Mononuclear cell (primary cell): ENCODE measurements around the gene CXCR6. TPM values are rescaled to one million over a fixed set of nuclear protein-coding genes. Genes with fewer than 3 reads are reported as not detected.

Source experiments
- H3K27me3 ChIP-seq: 2 replicates; pipeline ENCODE4 v1.6.0; 2011; ENCODE audit warnings: low read length, control low read depth; ENCODE audit not compliant: insufficient read depth
- H3K4me1 ChIP-seq: 2 replicates; pipeline ENCODE4 v1.5.1; 2011; ENCODE audit warnings: mild to moderate bottlenecking, low read length, control low read depth; ENCODE audit not compliant: insufficient read depth
- H3K4me3 ChIP-seq: 2 replicates; pipeline ENCODE4 v1.5.1; 2011; ENCODE audit warnings: mild to moderate bottlenecking, low read length, moderate library complexity
- H3K9me3 ChIP-seq: 2 replicates; pipeline ENCODE4 v1.5.1; 2011; ENCODE audit warnings: low read depth, mild to moderate bottlenecking, control low read depth, low read length
- total RNA-seq: library from RNA; depleted of rRNA; stranded (reverse); fragments of >200 nt; gene quantifications from one replicate; pipeline ENCODE4 v1.2.3, GENCODE V29; 2012

Gene CXCR6
- total RNA-seq, 1 donor, result 5.2 TPM

DNA sequence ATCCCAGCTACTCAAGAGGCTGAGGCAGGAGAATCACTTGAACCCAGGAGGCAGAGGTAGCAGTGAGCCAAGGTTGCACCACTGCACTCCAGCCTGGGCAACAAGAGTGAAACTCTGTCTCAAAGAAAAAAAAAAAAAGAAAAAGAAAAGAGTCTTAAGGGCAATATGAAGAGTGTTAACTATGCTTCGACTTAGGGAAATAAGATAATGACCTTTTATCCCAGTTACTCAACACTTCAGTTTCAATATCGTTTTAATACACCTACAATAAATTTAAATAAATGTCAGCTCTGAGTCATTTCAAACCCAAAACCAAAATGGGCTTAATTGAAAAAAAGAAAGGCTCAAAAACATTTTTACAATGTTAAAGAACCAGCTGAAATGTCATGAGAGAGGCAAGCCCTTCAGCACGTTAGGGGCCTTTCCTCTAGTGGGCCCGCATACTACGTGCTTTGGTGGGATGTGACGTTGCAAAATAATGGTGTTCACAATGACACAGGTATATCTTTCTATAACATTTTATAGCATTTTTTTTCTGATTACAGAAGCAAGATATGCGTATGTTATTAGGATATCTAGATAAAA is 37.1 kb downstream of the CXCR6 start:
- peaks cover 39% of the 10 kb centered on the region for H3K4me1 ChIP-seq
- H3K9me3 ChIP-seq, result no peaks in the 10 kb centered on the region
- H3K4me3 ChIP-seq, result no peak overlapping the region
- H3K27me3 ChIP-seq, result no peaks in the 10 kb centered on the region

DNA sequence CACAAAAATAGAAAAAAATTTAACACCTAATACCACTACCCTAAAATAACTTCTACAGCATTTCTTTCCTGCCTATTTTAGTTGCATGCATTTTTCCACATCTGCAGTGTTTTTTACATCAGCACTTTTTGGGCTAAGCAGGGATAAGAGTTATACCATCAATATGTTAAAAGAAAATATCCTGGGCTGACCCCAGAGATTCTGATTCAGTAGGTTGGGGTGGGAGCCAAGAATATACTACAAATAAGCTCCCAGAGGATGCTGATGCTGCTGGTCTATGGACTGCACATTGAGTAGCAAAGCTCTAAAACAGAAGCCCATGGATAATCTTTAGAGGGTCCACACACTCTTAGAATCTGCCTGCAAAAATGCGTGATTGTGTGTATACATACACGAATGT is 37.6 kb downstream of the CXCR6 start:
- peaks cover 34% of the 10 kb centered on the region for H3K4me1 ChIP-seq
- H3K27me3 ChIP-seq, result no peaks in the 10 kb centered on the region
- no peaks in the 10 kb centered on the region for H3K9me3 ChIP-seq
- no peak overlapping the region for H3K4me3 ChIP-seq

DNA sequence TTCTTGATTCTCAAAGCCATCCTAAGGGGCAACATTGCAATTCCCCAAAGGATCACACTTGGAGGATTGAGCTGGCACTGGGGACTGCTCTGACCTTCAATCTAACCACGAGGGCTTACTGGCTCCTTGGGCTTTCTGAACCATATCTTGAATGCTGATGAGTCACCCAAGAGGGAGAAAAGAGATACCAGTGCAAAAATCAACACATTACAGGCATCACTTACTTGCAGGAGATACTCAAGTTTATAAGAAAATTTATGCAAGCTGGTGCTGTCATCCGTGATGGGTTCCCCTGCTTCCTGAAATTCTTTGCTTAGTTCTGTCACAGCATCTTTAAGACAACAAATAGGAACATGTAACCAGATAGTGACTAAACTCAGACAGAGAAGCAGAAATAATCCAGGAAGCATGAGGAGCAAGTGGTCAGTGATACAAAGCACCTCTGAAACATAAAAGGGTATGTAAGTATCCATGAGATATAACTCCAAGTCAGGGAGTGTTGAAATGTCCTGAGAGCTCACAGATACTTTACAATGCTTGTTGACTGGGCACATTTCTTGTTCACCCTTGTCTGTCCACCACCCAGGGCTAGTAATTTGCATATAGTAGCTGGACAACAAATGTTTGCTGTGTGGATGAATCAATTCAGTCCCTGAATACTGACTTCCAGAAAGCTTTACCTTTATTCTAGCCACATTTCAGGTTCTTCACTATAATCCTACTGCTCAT is 38.2 kb downstream of the CXCR6 start:
- no peaks in the 10 kb centered on the region for H3K27me3 ChIP-seq
- H3K4me1 ChIP-seq, result peaks cover 27% of the 10 kb centered on the region
- H3K9me3 ChIP-seq, result no peaks in the 10 kb centered on the region
- H3K4me3 ChIP-seq, result no peak overlapping the region

DNA sequence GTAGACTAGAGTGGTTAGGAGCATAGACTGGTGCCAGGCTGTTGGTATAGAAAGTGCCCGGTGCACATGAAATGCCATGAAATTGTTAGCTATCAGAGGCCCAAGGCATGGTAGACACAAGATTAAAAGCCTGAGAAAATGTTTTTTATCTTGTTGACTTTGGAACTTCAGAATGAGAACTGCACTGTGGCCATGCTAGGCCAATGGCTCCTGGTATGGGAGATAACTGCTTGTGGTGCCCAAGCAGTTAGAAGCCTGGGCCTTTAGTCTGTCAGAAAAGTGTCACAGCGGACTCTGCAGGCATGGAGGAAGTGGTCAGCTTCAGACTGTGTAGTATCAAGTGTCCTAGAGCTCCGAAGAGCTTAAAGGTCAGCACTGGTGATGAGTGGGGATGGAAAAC is 40.5 kb downstream of the CXCR6 start:
- no peaks in the 10 kb centered on the region for H3K27me3 ChIP-seq
- no peak overlapping the region for H3K4me3 ChIP-seq
- no peaks in the 10 kb centered on the region for H3K9me3 ChIP-seq
- H3K4me1 ChIP-seq, result peaks cover 22% of the 10 kb centered on the region

DNA sequence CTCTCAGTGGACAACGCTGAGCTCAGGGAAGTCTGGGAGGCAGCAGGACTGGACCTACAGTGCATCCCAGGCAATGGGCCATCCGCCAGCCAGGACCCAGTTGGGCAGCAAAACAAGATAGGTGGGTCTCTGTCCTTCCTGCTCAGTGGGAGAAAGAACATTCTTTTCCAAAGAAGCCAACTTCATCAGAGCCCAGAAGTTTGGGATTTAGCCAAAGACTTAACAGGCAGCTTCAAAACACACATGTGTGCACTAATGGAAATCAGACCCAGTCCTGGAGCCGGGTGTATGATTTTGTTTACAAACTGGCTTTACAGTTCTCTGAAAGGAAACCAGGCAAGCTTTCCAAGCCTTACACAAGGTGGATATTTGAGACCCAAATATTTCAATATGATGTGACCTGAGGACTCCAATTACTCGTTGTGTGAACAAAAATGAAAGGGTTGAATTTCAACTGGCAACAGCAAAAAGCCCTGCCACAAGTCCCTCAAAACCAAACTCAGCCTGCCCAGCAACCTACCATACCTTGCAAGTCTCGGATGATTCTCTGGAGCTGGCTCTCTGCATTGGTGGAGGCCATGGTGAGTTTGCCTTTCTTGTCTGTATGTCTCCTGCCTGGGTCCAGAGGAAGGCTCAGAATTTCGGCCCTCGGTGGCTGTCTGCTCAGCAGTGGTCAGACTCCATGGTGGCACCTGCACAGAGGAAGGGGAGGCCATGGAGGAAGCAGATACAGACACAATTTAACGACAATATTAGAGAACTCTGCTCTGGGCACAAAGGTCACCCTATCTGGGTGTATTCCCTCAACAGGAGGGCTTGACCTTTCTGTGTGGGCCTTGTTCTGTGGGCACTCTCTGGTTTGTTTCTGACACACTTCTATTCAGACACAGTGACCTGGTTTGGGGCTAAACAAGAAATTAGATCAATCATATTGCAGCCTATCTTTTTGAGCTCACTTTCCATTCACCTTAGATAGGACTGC is 41.4 kb downstream of the CXCR6 start:
- no peak overlapping the region for H3K4me3 ChIP-seq
- H3K9me3 ChIP-seq, result no peaks in the 10 kb centered on the region
- H3K4me1 ChIP-seq, result peaks cover 23% of the 10 kb centered on the region
- no peaks in the 10 kb centered on the region for H3K27me3 ChIP-seq

DNA sequence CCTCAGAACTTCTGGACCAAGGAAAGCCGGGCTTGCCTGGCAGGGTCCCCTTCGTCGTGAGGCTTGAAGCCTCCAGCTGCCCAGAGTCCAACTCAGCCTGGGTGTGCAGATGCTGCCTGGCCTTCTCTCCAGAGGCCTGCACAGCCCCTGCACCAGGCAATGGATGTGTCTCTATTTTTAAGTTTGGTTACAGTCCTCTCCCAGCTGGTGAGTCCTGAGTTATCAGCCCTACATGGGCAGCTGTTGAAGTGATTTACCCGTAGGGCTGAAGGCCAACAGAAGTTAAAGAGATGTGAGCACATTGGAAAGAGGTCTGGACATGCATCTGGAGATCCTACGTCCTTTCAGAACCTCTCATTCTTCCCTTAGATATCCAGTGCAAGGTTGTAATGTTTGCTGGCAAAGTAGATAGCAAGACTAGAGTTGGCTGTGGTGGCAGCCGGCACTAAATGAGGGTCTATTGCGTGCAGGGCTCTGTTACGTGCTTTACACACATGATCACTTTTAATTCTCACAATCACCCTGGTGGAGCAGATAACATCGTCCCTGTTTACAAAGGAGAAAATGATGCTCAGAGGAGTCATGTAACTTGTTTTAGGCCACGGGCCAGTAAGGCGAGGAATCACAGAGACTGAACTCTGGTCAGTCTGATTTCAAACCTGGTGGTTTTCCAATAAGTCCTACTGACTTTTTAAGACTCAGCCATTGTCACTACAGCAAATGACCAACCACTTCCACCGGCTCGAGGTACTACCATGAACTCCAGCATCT is 42.5 kb downstream of the CXCR6 start:
- Histone ChIP-seq H3K9me3 (no peaks in the 10 kb centered on the region), H3K4me1 (peaks cover 31% of the 10 kb centered on the region), H3K27me3 (no peaks in the 10 kb centered on the region), H3K4me3 (no peak overlapping the region)

DNA sequence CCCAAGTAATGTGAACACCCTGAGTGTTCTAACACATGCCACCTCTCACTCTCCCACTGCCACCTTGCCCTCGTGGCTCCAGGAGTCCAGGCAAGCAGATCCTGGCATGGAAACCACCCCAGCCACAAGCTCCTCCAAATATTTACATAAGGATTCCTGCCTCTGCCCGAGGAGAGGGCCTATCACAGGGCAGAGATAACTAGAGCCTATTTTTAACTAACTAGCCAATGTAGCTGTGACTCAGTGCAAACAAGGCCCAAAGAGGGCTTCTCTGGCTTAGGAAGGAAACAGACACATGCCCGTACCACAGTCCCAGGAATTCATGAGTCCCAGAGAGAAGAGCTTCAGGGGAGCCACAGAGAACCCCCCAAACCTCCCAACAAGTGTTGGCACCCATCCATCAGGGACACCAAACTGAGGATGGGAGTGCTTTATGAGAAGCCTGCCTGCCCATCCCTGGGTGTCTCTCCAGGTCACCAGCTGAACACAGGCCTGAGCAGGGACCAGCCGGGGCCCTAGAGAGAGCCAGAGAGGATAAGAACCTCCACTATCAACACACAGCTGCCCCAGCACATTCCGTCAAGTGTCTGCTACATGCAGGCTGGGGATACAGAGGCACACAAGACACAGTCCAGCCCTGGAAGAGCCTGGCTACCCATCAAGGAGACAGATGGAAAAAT is 43.2 kb downstream of the CXCR6 start:
- Histone ChIP-seq H3K4me1 (peaks cover 35% of the 10 kb centered on the region), H3K4me3 (no peak overlapping the region), H3K9me3 (no peaks in the 10 kb centered on the region), H3K27me3 (no peaks in the 10 kb centered on the region)

DNA sequence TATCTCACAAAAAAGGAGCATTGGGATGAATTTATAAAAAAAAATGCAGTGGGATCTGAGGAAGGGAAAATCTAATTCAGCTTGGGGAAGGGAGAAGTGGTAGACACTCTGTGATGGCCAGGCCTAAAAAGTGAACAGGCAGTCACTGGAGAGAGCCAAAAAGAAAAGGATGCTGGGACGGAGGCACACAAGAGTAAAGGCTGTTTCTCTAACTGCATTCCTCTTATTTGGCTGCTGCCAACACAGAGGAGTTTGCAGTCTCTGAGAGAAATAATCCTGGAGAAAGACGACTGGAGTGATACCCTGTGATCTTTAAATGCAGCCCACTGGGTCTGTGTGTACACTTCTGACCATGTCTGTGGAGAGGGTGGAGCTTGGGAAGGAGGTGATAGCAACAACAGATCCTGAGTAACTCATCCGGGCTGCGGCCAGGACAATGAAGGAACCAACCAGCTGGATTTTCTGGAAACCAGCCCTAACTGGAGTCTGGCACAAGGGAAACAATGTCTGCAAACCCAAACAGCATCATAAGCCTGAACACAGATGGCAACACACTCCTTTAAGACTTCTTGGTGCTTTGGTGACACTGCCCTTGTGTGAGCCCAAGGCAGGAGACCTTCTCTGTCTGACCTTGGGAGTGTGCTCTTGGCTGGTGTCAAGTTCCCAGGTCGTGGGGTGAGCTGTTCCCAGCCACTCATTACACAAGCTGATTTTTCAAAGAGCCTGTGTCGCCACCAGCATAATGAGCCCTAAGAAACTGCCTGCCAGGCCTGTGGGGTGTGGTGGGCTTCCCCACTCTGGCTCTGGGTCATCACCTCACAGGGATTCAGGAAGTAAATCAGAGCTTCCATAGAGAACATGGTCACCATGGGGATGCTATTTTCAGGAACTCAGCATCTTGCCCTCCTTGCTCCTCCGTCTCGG is 44.4 kb downstream of the CXCR6 start:
- Histone ChIP-seq H3K9me3 (no peaks in the 10 kb centered on the region), H3K4me1 (peaks cover 47% of the 10 kb centered on the region), H3K4me3 (no peak overlapping the region), H3K27me3 (no peaks in the 10 kb centered on the region)

DNA sequence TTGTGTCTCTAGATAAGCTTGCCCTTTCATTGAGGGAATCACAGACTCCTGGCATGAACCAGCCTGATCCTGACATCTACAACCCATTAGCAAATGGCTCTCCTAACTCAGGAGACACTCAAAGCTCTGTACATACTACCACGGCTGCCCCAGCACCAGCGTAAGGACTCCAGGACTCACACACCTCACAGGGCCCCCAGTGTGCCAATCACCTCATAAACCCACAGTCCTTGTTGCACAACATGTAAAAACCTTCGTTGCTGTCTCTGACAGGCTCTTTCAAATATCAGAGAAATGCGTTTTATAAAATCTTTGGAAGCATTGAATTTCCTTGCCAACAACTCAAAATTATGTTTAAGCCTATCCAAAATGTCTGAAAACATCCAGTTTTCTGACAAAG is 45.1 kb downstream of the CXCR6 start:
- no peak overlapping the region for H3K4me3 ChIP-seq
- H3K4me1 ChIP-seq, result peaks cover 55% of the 10 kb centered on the region
- H3K27me3 ChIP-seq, result no peaks in the 10 kb centered on the region
- H3K9me3 ChIP-seq, result no peaks in the 10 kb centered on the region

DNA sequence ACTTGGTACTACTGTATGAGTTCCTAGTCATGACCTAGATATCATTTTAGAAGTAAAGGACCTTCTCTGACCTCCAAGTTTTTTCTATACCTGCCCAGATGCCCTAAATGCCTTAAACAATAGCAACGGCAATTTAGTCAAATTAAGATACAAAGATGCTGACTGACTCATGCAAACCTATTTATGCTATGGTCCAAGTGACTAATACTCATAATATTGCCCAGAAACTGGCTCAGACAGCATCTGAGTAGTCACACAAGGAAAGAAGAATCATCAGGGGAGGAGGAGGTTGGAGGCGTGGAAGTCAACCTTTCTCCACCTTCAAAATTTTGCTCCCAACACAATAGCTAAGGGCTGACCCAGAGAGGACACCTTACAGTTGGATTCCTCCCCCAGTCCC is 45.5 kb downstream of the CXCR6 start:
- Histone ChIP-seq H3K4me1 (peaks cover 59% of the 10 kb centered on the region), H3K27me3 (no peaks in the 10 kb centered on the region), H3K9me3 (no peaks in the 10 kb centered on the region), H3K4me3 (no peak overlapping the region)

DNA sequence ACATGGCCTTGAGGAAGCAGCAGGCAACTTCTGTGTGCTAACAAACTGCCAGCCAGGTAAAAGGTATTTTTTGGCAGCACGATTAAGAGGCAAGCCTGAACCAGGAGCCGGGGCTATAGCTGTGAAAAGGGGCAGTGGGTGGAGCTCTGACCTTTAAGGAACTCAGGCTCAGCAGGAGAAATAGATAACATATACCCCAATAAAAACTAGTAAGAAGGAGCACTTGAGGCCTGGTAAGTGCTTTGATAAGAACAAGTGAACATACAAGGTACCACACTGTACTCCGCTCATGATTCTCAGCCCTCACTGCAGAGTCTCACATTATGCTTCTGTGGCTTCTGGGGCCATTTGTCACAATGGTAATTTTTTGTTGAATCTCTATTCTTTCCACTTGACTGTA is 46.9 kb downstream of the CXCR6 start:
- peaks cover 70% of the 10 kb centered on the region for H3K4me1 ChIP-seq
- H3K9me3 ChIP-seq, result no peaks in the 10 kb centered on the region
- H3K4me3 ChIP-seq, result no peak overlapping the region
- H3K27me3 ChIP-seq, result no peaks in the 10 kb centered on the region

DNA sequence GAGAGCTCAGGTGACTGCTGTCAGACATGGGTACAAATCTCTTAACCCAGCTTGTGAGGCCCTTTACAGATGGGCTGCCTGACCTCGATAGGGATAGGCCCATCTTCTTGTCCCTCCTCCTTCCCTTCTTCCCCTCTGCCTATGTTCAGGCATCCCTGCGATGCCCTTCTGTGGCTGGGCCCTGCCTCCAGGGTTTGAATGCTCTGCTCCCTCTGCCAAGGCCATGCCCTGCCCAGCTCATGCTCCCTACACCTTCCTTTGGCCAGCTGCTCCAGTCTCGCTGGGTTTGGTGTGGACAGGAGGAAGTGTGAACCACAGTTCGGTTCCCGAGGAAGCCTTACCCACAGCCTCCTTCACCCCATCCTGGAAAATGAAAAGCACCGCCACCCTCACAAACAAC is 48.1 kb downstream of the CXCR6 start:
- no peaks in the 10 kb centered on the region for H3K27me3 ChIP-seq
- H3K9me3 ChIP-seq, result no peaks in the 10 kb centered on the region
- H3K4me3 ChIP-seq, result no peak overlapping the region
- peaks cover 78% of the 10 kb centered on the region for H3K4me1 ChIP-seq

DNA sequence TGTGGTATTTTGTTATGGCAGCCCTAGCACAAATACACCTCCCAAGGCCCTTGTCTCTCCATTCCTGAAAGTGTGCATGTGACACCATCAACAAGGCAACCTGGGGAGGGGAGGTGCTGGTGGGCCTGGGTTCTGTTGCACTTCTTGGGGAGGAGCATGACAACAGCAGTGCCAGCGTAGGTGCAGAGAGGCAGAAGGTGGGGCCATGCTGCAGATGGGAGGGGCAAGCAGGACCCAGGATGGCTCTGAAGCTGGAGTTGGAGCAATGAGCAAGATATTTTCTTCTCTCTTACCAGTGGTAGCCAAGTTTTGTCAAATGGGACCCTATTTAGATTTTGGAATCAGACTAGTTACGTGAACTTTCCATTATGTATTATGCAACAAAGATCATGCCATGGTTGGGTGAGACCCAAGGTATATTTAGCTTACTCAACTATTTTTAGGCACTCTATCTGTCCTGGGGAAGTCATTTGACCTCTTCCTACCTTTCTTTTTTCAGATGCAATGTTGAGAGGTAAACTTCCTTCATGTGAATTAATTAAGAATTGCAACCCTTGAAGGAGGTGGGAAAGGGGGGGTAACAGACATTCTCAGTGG is 49.0 kb downstream of the CXCR6 start:
- Histone ChIP-seq H3K27me3 (no peaks in the 10 kb centered on the region), H3K4me3 (no peak overlapping the region), H3K9me3 (no peaks in the 10 kb centered on the region), H3K4me1 (peaks cover 81% of the 10 kb centered on the region)
